HepG2 (cell line): ENCODE data around the gene CMTM2. TPM values are rescaled to one million over a fixed set of nuclear protein-coding genes. Genes with fewer than 3 reads are reported as not detected.
A peak's percentile ranks its signal among the peaks of the same experiment; 100 is the strongest.

Source experiments
- ARID3A ChIP-seq: IDR thresholded peaks from 2 replicates; pipeline ENCODE4 v1.6.1; 2012; ENCODE audit warnings: low read depth, low read length, improper control_type of control experiment
- ATF1 ChIP-seq: IDR thresholded peaks from 2 replicates; pipeline ENCODE4 v1.6.1; 2016; ENCODE audit warnings: mild to moderate bottlenecking, control low read depth
- MED13 ChIP-seq: sonication (generic); formaldehyde crosslinking; IDR thresholded peaks from 2 replicates; pipeline ENCODE4 v1.5.0; 2020; ENCODE audit warnings: missing genetic modification reagents
- PAWR ChIP-seq: sonication (generic); formaldehyde crosslinking; IDR thresholded peaks from 2 replicates; pipeline ENCODE4 v1.4.0; 2020; ENCODE audit warnings: missing genetic modification reagents, mild to moderate bottlenecking, borderline replicate concordance
- PCBP2 ChIP-seq: fragments of 200-400 bp; formaldehyde crosslinking; optimal IDR thresholded peaks from 2 replicates; pipeline ENCODE3; 2018; ENCODE audit warnings: low read length, low read depth; ENCODE audit not compliant: poor library complexity, severe bottlenecking
- REL ChIP-seq: sonication (generic); formaldehyde crosslinking; conservative IDR thresholded peaks from 2 replicates; pipeline ENCODE4 v1.8.0; 2022; ENCODE audit warnings: mild to moderate bottlenecking, missing genetic modification reagents, moderate library complexity
- REPIN1 ChIP-seq: sonication (generic); formaldehyde crosslinking; IDR thresholded peaks from 2 replicates; pipeline ENCODE4 v1.8.0; 2022; ENCODE audit warnings: missing genetic modification reagents, low read depth, mild to moderate bottlenecking, borderline replicate concordance
- RFX3 ChIP-seq: IDR thresholded peaks from 2 replicates; pipeline ENCODE4 v1.6.1; 2016; ENCODE audit warnings: missing biosample characterization, missing genetic modification reagents
- SCMH1 ChIP-seq: sonication (generic); formaldehyde crosslinking; IDR thresholded peaks from 2 replicates; pipeline ENCODE4 v1.9.0; 2021; ENCODE audit warnings: missing genetic modification reagents, mild to moderate bottlenecking, borderline replicate concordance
- TAF1 ChIP-seq: sonication (generic); formaldehyde crosslinking; IDR thresholded peaks from 2 replicates; pipeline ENCODE4 v1.4.0; 2020; ENCODE audit warnings: missing genetic modification reagents
- ZNF124 ChIP-seq: sonication (generic); formaldehyde crosslinking; IDR thresholded peaks from 2 replicates; pipeline ENCODE4 v1.4.0; 2020; ENCODE audit warnings: missing genetic modification reagents
- ZNF253 ChIP-seq: sonication (generic); formaldehyde crosslinking; IDR thresholded peaks from 2 replicates; pipeline ENCODE4 v1.8.0; 2022; ENCODE audit warnings: mild to moderate bottlenecking, missing genetic modification reagents, borderline replicate concordance
- ZNF383 ChIP-seq: sonication (generic); formaldehyde crosslinking; IDR thresholded peaks from 2 replicates; pipeline ENCODE4 v1.4.0; 2020; ENCODE audit warnings: missing genetic modification reagents, mild to moderate bottlenecking, borderline replicate concordance
- ZNF564 ChIP-seq: sonication (generic); formaldehyde crosslinking; IDR thresholded peaks from 2 replicates; pipeline ENCODE4 v1.8.1; 2023; ENCODE audit warnings: mild to moderate bottlenecking, missing genetic modification reagents
- ZNF660 ChIP-seq: sonication (generic); formaldehyde crosslinking; IDR thresholded peaks from 2 replicates; pipeline ENCODE4 v1.5.1; 2020; ENCODE audit warnings: mild to moderate bottlenecking, low read depth, missing genetic modification reagents, borderline replicate concordance
- ZNF670 ChIP-seq: sonication (generic); formaldehyde crosslinking; IDR thresholded peaks from 2 replicates; pipeline ENCODE4 v1.8.0; 2022; ENCODE audit warnings: mild to moderate bottlenecking, missing genetic modification reagents, borderline replicate concordance
- polyA plus RNA-seq, 8 experiments: library from polyadenylated mRNA; depleted of rRNA in 3 of 8; stranded (reverse) in 7 of 8; unstranded in 1 of 8; fragments of >200 nt; fragmentation: Illumina TruSeq in 4 of 8; extraction: Trizol in 4 of 8; gene quantifications; 2 replicates each; pipeline versions ENCODE4 v1.2.1 to v1.2.3, GENCODE V29; 2011 to 2016; ENCODE audit warnings: low read depth in 4 of 8, missing spikeins in 1 of 8, mixed read lengths in 1 of 8; ENCODE audit not compliant: insufficient read depth in 1 of 8
- total RNA-seq, 5 experiments: library from RNA; depleted of rRNA; stranded (reverse); fragments of >200 nt; fragmentation: Illumina TruSeq; extraction: Trizol; gene quantifications; 2 replicates each; pipeline ENCODE4 v1.2.3, GENCODE V29; 2016; ENCODE audit warnings: low read depth in 1 of 5
- TF ChIP-seq, protein P1 (sequence below): sonication (generic); formaldehyde crosslinking; IDR thresholded peaks from 2 replicates; pipeline ENCODE4 v1.5.0; 2020; ENCODE audit warnings: mild to moderate bottlenecking, missing genetic modification reagents
- TF ChIP-seq, protein P2 (sequence below), 2 experiments: IDR thresholded peaks; 2 replicates each; pipeline ENCODE4 v1.6.1; 2011 to 2012; ENCODE audit warnings: low read length in 2 of 2, borderline replicate concordance in 1 of 2, low read depth in 1 of 2, mild to moderate bottlenecking in 1 of 2, moderate library complexity in 1 of 2

CMTM2 gene
- total and polyA plus RNA-seq, 2 of the 13 experiments (the other 11 are each of a cell fraction or from before 2014, with no cell fraction given) = not detected

- TF ChIP-seq REL (CRISPR knock-in tag) (peak; percentile 100), ZNF670 (CRISPR knock-in tag) (peak; percentile 98; the same call in 1 of the 2 replicates), ATF1 (CRISPR knock-in tag) (no peak), SCMH1 (CRISPR knock-in tag) (no peak), PCBP2 (no peak), ZNF124 (peak; percentile 95), ZNF383 (CRISPR knock-in tag) (peak; percentile 17; the same call in 1 of the 2 replicates), ZNF564 (CRISPR knock-in tag) (peak; percentile 97), ZNF660 (no peak; the same call in 1 of the 2 replicates), MED13 (peak; percentile 91), REPIN1 (CRISPR knock-in tag) (peak; percentile 91; the same call in 1 of the 2 replicates), RFX3 (CRISPR knock-in tag) (no peak), ARID3A (no peak), TAF1 (CRISPR knock-in tag) (peak; percentile 98), ZNF253 (CRISPR knock-in tag) (peak; percentile 73; the same call in 1 of the 2 replicates), PAWR (CRISPR knock-in tag) (peak; percentile 89; the same call in 1 of the 2 replicates)
- TF ChIP-seq, protein P1, sequence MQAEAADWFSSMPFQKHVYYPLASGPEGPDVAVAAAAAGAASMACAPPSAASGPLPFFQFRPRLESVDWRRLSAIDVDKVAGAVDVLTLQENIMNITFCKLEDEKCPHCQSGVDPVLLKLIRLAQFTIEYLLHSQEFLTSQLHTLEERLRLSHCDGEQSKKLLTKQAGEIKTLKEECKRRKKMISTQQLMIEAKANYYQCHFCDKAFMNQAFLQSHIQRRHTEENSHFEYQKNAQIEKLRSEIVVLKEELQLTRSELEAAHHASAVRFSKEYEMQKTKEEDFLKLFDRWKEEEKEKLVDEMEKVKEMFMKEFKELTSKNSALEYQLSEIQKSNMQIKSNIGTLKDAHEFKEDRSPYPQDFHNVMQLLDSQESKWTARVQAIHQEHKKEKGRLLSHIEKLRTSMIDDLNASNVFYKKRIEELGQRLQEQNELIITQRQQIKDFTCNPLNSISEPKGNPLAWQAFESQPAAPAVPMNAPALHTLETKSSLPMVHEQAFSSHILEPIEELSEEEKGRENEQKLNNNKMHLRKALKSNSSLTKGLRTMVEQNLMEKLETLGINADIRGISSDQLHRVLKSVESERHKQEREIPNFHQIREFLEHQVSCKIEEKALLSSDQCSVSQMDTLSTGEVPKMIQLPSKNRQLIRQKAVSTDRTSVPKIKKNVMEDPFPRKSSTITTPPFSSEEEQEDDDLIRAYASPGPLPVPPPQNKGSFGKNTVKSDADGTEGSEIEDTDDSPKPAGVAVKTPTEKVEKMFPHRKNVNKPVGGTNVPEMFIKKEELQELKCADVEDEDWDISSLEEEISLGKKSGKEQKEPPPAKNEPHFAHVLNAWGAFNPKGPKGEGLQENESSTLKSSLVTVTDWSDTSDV (CRISPR knock-in tag) = peak; percentile 100
- TF ChIP-seq, protein P2, sequence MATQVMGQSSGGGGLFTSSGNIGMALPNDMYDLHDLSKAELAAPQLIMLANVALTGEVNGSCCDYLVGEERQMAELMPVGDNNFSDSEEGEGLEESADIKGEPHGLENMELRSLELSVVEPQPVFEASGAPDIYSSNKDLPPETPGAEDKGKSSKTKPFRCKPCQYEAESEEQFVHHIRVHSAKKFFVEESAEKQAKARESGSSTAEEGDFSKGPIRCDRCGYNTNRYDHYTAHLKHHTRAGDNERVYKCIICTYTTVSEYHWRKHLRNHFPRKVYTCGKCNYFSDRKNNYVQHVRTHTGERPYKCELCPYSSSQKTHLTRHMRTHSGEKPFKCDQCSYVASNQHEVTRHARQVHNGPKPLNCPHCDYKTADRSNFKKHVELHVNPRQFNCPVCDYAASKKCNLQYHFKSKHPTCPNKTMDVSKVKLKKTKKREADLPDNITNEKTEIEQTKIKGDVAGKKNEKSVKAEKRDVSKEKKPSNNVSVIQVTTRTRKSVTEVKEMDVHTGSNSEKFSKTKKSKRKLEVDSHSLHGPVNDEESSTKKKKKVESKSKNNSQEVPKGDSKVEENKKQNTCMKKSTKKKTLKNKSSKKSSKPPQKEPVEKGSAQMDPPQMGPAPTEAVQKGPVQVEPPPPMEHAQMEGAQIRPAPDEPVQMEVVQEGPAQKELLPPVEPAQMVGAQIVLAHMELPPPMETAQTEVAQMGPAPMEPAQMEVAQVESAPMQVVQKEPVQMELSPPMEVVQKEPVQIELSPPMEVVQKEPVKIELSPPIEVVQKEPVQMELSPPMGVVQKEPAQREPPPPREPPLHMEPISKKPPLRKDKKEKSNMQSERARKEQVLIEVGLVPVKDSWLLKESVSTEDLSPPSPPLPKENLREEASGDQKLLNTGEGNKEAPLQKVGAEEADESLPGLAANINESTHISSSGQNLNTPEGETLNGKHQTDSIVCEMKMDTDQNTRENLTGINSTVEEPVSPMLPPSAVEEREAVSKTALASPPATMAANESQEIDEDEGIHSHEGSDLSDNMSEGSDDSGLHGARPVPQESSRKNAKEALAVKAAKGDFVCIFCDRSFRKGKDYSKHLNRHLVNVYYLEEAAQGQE (IDR thresholded peaks at IDR 0.05; ENCODE audit: borderline replicate concordance in 1 of 2, low read depth in 1 of 2, low read length in 2 of 2) = peak in 1 of 2 experiments; percentile 67; a peak in 2 of 4 replicates
Measured at GRCh38 chr16:66552286-66553177, 26.7 kb upstream of the CMTM2 start, which contains the start of gene CKLF (continued).
